HepG2 (cell line): ENCODE results near the gene OSGEPL1. TPM values are rescaled to one million over a fixed set of nuclear protein-coding genes. Genes with fewer than 3 reads are reported as not detected.

ENCODE experiments used
- BCL6 ChIP-seq: IDR thresholded peaks from 2 replicates; pipeline ENCODE4 v1.6.1; 2016; ENCODE audit warnings: missing genetic modification reagents, missing compliant biosample characterization
- HHEX ChIP-seq: IDR thresholded peaks from 2 replicates; pipeline ENCODE4 v1.6.1; 2016; ENCODE audit warnings: control low read depth
- HIVEP1 ChIP-seq: sonication (generic); formaldehyde crosslinking; IDR thresholded peaks from 2 replicates; pipeline ENCODE4 v1.4.0; 2020; ENCODE audit warnings: mild to moderate bottlenecking, missing genetic modification reagents
- HOXA9 ChIP-seq: sonication (generic); formaldehyde crosslinking; IDR thresholded peaks from 2 replicates; pipeline ENCODE4 v1.8.1; 2022; ENCODE audit warnings: missing genetic modification reagents, mild to moderate bottlenecking, moderate library complexity, borderline replicate concordance
- KAT2B ChIP-seq: fragments of 150-350 bp; IDR thresholded peaks from 2 replicates; pipeline ENCODE4 v1.6.1; 2014; ENCODE audit warnings: low read depth, low read length, borderline replicate concordance
- PRMT3 ChIP-seq: sonication (generic); formaldehyde crosslinking; IDR thresholded peaks from 2 replicates; pipeline ENCODE4 v1.8.1; 2022; ENCODE audit warnings: low read depth, mild to moderate bottlenecking, moderate library complexity, missing genetic modification reagents, borderline replicate concordance
- REXO4 ChIP-seq: sonication (generic); formaldehyde crosslinking; IDR thresholded peaks from 2 replicates; pipeline ENCODE4 v1.8.0; 2022; ENCODE audit warnings: missing genetic modification reagents, mild to moderate bottlenecking, borderline replicate concordance
- SAFB2 ChIP-seq: sonication (generic); formaldehyde crosslinking; IDR thresholded peaks from 2 replicates; pipeline ENCODE4 v1.5.1; 2020; ENCODE audit warnings: missing genetic modification reagents, low read depth, mild to moderate bottlenecking, borderline replicate concordance
- SAP130 ChIP-seq: IDR thresholded peaks from 2 replicates; pipeline ENCODE4 v1.6.1; 2016; ENCODE audit warnings: low read depth
- SCMH1 ChIP-seq: sonication (generic); formaldehyde crosslinking; IDR thresholded peaks from 2 replicates; pipeline ENCODE4 v1.9.0; 2021; ENCODE audit warnings: missing genetic modification reagents, mild to moderate bottlenecking, borderline replicate concordance
- SOX13 ChIP-seq, 3 experiments: fragments of 450-650 bp in 1 of 3; sonication (generic) in 1 of 3; formaldehyde crosslinking in 1 of 3; IDR thresholded peaks in 2 of 3; conservative IDR thresholded peaks in 1 of 3; 2 replicates each; pipeline versions ENCODE4 v1.5.0 to v1.6.1; 2016 to 2020; ENCODE audit warnings: antibody characterized with exemption in 1 of 3, mild to moderate bottlenecking in 1 of 3, missing compliant biosample characterization in 1 of 3, missing genetic modification reagents in 1 of 3, moderate library complexity in 1 of 3
- SP140L ChIP-seq: sonication (generic); formaldehyde crosslinking; IDR thresholded peaks from 2 replicates; pipeline ENCODE4 v1.4.0; 2020; ENCODE audit warnings: missing genetic modification reagents, borderline replicate concordance
- SRSF4 ChIP-seq: fragments of 200-400 bp; formaldehyde crosslinking; IDR thresholded peaks from one replicate; pipeline ENCODE4 v1.6.1; 2018; ENCODE audit warnings: mild to moderate bottlenecking, low read depth, low read length, moderate library complexity; ENCODE audit not compliant: poor library complexity, severe bottlenecking
- TAF15 ChIP-seq: fragments of 200-400 bp; formaldehyde crosslinking; IDR thresholded peaks from one replicate; pipeline ENCODE4 v1.6.1; 2018; ENCODE audit warnings: mild to moderate bottlenecking, low read depth, low read length; ENCODE audit not compliant: poor library complexity, severe bottlenecking
- ZBTB8A ChIP-seq: sonication (generic); formaldehyde crosslinking; IDR thresholded peaks from 2 replicates; pipeline ENCODE4 v1.4.0; 2020; ENCODE audit warnings: mild to moderate bottlenecking, low read depth, missing genetic modification reagents, borderline replicate concordance
- ZNF225 ChIP-seq: sonication (generic); formaldehyde crosslinking; IDR thresholded peaks from 2 replicates; pipeline ENCODE4 v1.4.0; 2020; ENCODE audit warnings: mild to moderate bottlenecking, missing genetic modification reagents
- ZNF24 ChIP-seq: fragments of 450-650 bp; IDR thresholded peaks from 2 replicates; pipeline ENCODE4 v1.6.1; 2017; ENCODE audit warnings: antibody characterized with exemption, mild to moderate bottlenecking
- ZNF282 ChIP-seq: fragments of 450-650 bp; IDR thresholded peaks from 2 replicates; pipeline ENCODE4 v1.6.1; 2018; ENCODE audit not compliant: partially characterized antibody
- ZNF530 ChIP-seq: sonication (generic); formaldehyde crosslinking; IDR thresholded peaks from 2 replicates; pipeline ENCODE4 v1.5.0; 2020; ENCODE audit warnings: low read depth, mild to moderate bottlenecking, missing genetic modification reagents
- ZNF546 ChIP-seq: sonication (generic); formaldehyde crosslinking; conservative IDR thresholded peaks from 2 replicates; pipeline ENCODE4 v1.8.1; 2023; ENCODE audit warnings: mild to moderate bottlenecking, missing genetic modification reagents
- ZNF749 ChIP-seq: sonication (generic); formaldehyde crosslinking; IDR thresholded peaks from 2 replicates; pipeline ENCODE4 v1.8.0; 2022; ENCODE audit warnings: mild to moderate bottlenecking, missing genetic modification reagents, moderate library complexity, borderline replicate concordance
- polyA plus RNA-seq, 8 experiments: library from polyadenylated mRNA; depleted of rRNA in 3 of 8; stranded (reverse) in 7 of 8; unstranded in 1 of 8; fragments of >200 nt; fragmentation: Illumina TruSeq in 4 of 8; extraction: Trizol in 4 of 8; gene quantifications; 2 replicates each; pipeline versions ENCODE4 v1.2.1 to v1.2.3, GENCODE V29; 2011 to 2016; ENCODE audit warnings: low read depth in 4 of 8, missing spikeins in 1 of 8, mixed read lengths in 1 of 8; ENCODE audit not compliant: insufficient read depth in 1 of 8
- total RNA-seq, 5 experiments: library from RNA; depleted of rRNA; stranded (reverse); fragments of >200 nt; fragmentation: Illumina TruSeq; extraction: Trizol; gene quantifications; 2 replicates each; pipeline ENCODE4 v1.2.3, GENCODE V29; 2016; ENCODE audit warnings: low read depth in 1 of 5
- TF ChIP-seq, protein P1 (sequence below): sonication (generic); formaldehyde crosslinking; IDR thresholded peaks from 2 replicates; pipeline ENCODE4 v1.8.0; 2022; ENCODE audit warnings: mild to moderate bottlenecking, missing genetic modification reagents
- TF ChIP-seq, protein P2 (sequence below): sonication (generic); formaldehyde crosslinking; IDR thresholded peaks from 2 replicates; pipeline ENCODE4 v1.4.0; 2020; ENCODE audit warnings: missing genetic modification reagents
- TF ChIP-seq, protein P3 (sequence below): sonication (generic); formaldehyde crosslinking; IDR thresholded peaks from 2 replicates; pipeline ENCODE4 v1.5.1; 2020; ENCODE audit warnings: missing genetic modification reagents, mild to moderate bottlenecking, borderline replicate concordance

OSGEPL1 gene
- total and polyA plus RNA-seq, 2 of the 13 experiments (the other 11 are each of a cell fraction or from before 2014, with no cell fraction given) = 10.2 to 10.8 TPM

DNA sequence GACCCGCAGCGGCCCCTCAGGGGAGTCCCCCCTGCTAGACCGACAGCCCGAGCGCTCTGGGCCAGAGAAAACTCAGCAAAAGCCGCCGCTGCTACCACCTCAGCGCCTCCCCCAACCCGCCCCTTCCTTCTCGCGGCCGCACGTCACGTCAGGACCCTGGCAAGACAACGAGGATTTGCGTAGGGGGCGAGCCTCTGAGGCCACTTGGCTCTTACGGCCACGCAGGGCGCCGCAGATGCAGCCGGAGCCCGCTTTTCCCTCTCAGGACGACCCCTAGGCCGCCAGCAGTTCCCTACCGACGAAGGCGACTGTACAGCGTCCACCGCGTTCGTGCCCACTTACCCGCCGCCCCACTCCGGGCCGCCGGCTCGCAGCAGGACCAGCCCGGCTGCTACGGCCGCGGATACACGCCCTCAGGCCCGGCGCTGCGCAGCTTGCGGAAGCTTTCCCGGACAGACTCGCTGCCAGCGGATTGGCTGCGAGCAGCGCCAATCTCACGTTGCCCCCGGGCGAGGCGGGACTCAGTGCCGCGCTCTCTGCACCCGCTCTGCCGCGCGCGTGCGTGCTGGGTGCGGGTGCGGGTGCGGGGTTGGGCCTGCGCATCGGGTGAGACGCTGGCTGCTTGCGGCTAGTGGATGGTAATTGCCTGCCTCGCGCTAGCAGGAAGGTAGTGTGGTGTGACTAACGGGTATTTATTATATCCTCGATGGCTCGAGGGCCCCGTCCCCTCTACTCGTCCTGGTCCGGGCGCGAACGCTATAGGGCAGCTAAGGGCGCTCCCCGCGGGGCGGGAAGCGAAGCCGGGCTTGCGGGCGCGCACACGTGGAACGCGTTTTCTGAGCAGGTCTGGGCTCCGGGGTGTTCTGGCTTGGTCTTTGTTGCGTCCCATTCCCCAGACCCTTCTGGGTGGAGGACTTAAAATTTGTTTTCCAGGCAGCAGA, 21.6 kb upstream of the OSGEPL1 start, which contains the start of the genes ORMDL1 and PMS1 (continued):
- TF ChIP-seq ZNF749 (CRISPR knock-in tag) = no peak; the same call in 1 of the 2 replicates
- no peak for TF ChIP-seq SCMH1 (CRISPR knock-in tag)
- TF ChIP-seq HOXA9 = peak; percentile 76; the same call in 1 of the 2 replicates
- peak; percentile 15; the same call in 1 of the 2 replicates for TF ChIP-seq ZNF530 (CRISPR knock-in tag)
- peak; percentile 95 for TF ChIP-seq ZNF225 (CRISPR knock-in tag)
- TF ChIP-seq, protein P1, sequence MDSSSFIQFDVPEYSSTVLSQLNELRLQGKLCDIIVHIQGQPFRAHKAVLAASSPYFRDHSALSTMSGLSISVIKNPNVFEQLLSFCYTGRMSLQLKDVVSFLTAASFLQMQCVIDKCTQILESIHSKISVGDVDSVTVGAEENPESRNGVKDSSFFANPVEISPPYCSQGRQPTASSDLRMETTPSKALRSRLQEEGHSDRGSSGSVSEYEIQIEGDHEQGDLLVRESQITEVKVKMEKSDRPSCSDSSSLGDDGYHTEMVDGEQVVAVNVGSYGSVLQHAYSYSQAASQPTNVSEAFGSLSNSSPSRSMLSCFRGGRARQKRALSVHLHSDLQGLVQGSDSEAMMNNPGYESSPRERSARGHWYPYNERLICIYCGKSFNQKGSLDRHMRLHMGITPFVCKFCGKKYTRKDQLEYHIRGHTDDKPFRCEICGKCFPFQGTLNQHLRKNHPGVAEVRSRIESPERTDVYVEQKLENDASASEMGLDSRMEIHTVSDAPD (CRISPR knock-in tag) = peak; percentile 95; the same call in 1 of the 2 replicates
- TF ChIP-seq, protein P2, sequence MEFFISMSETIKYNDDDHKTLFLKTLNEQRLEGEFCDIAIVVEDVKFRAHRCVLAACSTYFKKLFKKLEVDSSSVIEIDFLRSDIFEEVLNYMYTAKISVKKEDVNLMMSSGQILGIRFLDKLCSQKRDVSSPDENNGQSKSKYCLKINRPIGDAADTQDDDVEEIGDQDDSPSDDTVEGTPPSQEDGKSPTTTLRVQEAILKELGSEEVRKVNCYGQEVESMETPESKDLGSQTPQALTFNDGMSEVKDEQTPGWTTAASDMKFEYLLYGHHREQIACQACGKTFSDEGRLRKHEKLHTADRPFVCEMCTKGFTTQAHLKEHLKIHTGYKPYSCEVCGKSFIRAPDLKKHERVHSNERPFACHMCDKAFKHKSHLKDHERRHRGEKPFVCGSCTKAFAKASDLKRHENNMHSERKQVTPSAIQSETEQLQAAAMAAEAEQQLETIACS = peak; percentile 97
- TF ChIP-seq PRMT3 (CRISPR knock-in tag) = peak; percentile 92; the same call in 1 of the 2 replicates
- peak; percentile 87 for TF ChIP-seq ZBTB8A
- peak; percentile 48; the same call in 1 of the 2 replicates for TF ChIP-seq SOX13 (IDR thresholded peaks at IDR 0.05)
- no peak; a peak in 2 of 4 replicates for TF ChIP-seq SOX13 (CRISPR knock-in tag; conservative IDR thresholded peaks at IDR 0.05 in 1 of 2, IDR thresholded peaks at IDR 0.05 in 1 of 2)
- TF ChIP-seq HIVEP1 (CRISPR knock-in tag) = peak; percentile 96
- TF ChIP-seq REXO4 (CRISPR knock-in tag) = no peak; the same call in none of the 2 replicates
- peak; percentile 43 for TF ChIP-seq HHEX (CRISPR knock-in tag)
- no peak for TF ChIP-seq SRSF4
- TF ChIP-seq SAFB2 (CRISPR knock-in tag) = no peak; the same call in none of the 2 replicates
- no peak; the same call in 1 of the 2 replicates for TF ChIP-seq SP140L (CRISPR knock-in tag)
- TF ChIP-seq KAT2B = no peak
- TF ChIP-seq, protein P3, sequence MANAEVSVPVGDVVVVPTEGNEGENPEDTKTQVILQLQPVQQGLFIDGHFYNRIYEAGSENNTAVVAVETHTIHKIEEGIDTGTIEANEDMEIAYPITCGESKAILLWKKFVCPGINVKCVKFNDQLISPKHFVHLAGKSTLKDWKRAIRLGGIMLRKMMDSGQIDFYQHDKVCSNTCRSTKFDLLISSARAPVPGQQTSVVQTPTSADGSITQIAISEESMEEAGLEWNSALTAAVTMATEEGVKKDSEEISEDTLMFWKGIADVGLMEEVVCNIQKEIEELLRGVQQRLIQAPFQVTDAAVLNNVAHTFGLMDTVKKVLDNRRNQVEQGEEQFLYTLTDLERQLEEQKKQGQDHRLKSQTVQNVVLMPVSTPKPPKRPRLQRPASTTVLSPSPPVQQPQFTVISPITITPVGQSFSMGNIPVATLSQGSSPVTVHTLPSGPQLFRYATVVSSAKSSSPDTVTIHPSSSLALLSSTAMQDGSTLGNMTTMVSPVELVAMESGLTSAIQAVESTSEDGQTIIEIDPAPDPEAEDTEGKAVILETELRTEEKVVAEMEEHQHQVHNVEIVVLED (CRISPR knock-in tag) = peak; percentile 99
- no peak for TF ChIP-seq ZNF282
- TF ChIP-seq BCL6 (CRISPR knock-in tag) = peak; percentile 47; the same call in 1 of the 2 replicates
- no peak for TF ChIP-seq TAF15
- TF ChIP-seq SAP130 (CRISPR knock-in tag) = peak; percentile 88
- TF ChIP-seq ZNF546 (CRISPR knock-in tag) = peak; percentile 94
- no peak for TF ChIP-seq ZNF24
